MM.1S (cell line): Measurements from ENCODE around the gene TMEM182.

Experiments used
- EZH2 ChIP-seq: fragments of 300-600 bp; sonication (generic); optimal IDR thresholded peaks from 2 replicates; pipeline ENCODE3; 2017; ENCODE audit warnings: low read depth, mild to moderate bottlenecking, antibody characterized with exemption, low read length, mixed read lengths
- EZH2phosphoT487 ChIP-seq: fragments of 300-600 bp; sonication (generic); IDR thresholded peaks from 2 replicates; pipeline ENCODE4 v1.6.1; 2018; ENCODE audit warnings: antibody characterized with exemption, low read length

GRCh38 chr2:102788885-102789260, 27.0 kb downstream of the TMEM182 start:
- TF ChIP-seq EZH2 (no peak), EZH2phosphoT487 (no peak)
